Stimulated activated naive B cell treated with anti-CD40 and anti-IgM and Interleukin-4, amounts not matched to agents 10 μg/mL and 1 μg/mL and 100 μg/mL, for 72 hours (primary cell): ENCODE results near the gene ADGRD2.

Source experiments
- ATAC-seq, 2 donors: fragments of 150-1000 bp; cut with Tn5 transposase; replicated peaks; 2 replicates each; pipeline ENCODE4 v1.10.0; 2021; ENCODE audit warnings: moderate library complexity in 1 of 2
- DNase-seq: peaks from one replicate; pipeline ENCODE4 v3.0.0; 2021
- H3K27ac Mint-ChIP-seq: one replicate; pipeline ENCODE4 v1.8.0; 2022; ENCODE audit warnings: mild to moderate bottlenecking, mixed read lengths
- H3K27me3 Mint-ChIP-seq, 2 donors: one replicate each; pipeline ENCODE4 v1.8.0; 2022; ENCODE audit warnings: mixed read lengths in 2 of 2
- H3K36me3 Mint-ChIP-seq, 2 donors: one replicate each; pipeline ENCODE4 v1.8.0; 2022; ENCODE audit warnings: mixed read lengths in 2 of 2, mild to moderate bottlenecking in 1 of 2
- H3K4me1 Mint-ChIP-seq, 2 donors: one replicate each; pipeline ENCODE4 v1.8.0; 2022; ENCODE audit warnings: mixed read lengths in 2 of 2, mild to moderate bottlenecking in 1 of 2
- H3K4me3 Mint-ChIP-seq, 2 donors: one replicate each; pipeline ENCODE4 v1.8.0; 2022; ENCODE audit warnings: mild to moderate bottlenecking in 2 of 2, mixed read lengths in 2 of 2, moderate library complexity in 1 of 2
- H3K9me3 Mint-ChIP-seq, 2 donors: one replicate each; pipeline ENCODE4 v1.8.0; 2022; ENCODE audit warnings: mixed read lengths in 2 of 2, mild to moderate bottlenecking in 1 of 2

The ADGRD2 gene

DNA sequence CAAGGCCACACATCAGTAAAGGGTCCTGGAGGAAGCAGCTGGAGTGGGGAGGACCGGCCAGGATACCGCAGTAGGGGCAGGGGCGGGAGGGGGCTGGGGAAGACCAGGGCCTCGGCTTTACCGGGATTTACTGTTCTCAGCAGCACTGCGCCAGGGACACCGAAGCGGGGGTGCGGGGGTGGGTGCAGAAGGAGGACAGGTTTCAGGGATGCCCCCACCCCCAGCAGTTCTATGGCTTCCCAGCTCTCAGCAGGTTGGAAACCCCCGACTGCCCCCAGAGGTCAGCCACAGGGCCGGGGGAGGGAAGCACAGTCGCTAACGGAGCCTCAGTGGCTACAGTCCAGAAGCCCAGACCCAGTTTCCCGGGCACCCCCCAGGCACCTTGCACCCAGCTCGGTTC is 35.7 kb downstream of the ADGRD2 start:
- H3K27ac Mint-ChIP-seq: no peak overlapping the region
- no peaks in the 10 kb centered on the region for H3K36me3 Mint-ChIP-seq
- H3K4me3 Mint-ChIP-seq: no peak overlapping the region
- H3K4me1 Mint-ChIP-seq: no peaks in the 10 kb centered on the region
- ATAC-seq: no peak
- H3K9me3 Mint-ChIP-seq: peaks cover 3 to 5% of the 10 kb centered on the region in 2 donors
- H3K27me3 Mint-ChIP-seq: peaks cover 22 to 29% of the 10 kb centered on the region in 2 donors
- DNase-seq: no peak

DNA sequence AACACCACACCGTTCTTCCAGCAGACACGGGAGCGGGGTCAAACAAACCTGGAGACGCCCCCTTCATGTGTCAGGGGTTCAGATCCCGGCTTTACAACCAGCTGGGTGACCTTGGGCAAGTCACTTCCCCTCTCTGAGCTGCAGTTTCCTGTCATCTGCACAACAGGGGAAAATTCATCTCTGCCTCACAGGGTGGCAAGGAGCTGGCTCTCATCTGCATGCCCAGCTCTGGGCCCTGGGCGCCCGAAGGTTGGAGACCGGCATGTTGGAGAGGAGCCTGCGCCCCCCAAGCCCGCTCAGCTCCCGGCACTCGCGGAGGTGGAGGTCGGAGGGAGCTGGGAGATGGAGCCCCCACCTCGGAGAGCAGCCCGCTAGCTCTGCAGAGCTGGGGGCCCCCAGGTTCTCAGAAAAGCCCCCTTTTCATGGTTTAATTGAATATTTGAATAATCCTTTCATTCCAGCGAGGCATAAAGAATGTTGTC is 36.6 kb downstream of the ADGRD2 start:
- no peak overlapping the region for H3K4me3 Mint-ChIP-seq
- H3K36me3 Mint-ChIP-seq: no peaks in the 10 kb centered on the region
- no peak for DNase-seq
- ATAC-seq: no peak
- peaks cover 3 to 5% of the 10 kb centered on the region in 2 donors for H3K9me3 Mint-ChIP-seq
- no peak overlapping the region for H3K27ac Mint-ChIP-seq
- H3K4me1 Mint-ChIP-seq: no peaks in the 10 kb centered on the region
- H3K27me3 Mint-ChIP-seq: peaks cover 26 to 29% of the 10 kb centered on the region in 2 donors

DNA sequence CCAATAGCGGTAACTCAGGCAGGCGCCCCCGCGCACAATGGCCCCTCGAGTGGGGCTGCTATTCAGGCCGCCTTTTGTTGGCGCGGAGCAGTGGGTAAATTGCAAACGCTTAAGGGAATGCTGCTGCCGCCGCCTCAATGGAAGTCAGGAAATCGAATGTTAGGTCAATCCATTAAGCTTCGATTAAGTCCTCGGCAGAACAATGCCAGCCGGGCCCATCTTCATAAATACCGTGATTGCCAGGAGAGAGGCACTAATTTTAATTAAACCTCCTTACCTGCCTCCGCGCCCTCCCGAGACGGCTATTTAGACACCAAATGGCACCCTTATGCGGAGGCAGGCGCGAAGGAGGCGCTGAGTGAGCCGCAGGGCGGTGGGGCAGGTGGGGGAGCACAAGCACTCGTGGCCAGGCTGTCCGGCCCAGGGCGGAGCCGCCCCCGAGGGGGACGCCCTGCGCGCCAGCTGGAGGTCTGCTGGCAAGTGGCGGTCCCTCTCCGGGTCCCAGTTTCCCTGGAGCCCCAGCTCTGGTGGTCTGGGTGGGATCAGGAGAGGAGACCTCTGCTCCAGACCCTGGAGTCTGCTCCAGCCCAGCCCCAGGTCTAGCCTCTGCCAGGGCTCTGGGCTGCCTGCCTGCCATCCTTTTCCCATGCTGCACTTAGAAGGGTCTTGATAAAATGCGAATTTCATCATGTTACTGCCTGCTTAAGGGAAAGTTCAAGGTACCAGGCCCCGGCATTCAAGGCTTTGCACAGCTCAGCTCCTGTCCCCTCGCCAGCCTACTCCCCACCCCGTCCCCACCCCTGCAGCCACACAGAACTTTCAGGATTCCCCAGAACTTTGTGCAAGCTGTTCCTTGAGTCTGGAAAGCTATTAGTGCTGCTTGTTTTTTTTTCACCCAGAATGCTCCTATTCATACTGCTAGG is 37.3 kb downstream of the ADGRD2 start:
- ATAC-seq (no peak), DNase-seq (no peak)
- H3K27ac Mint-ChIP-seq: no peak overlapping the region
- no peak overlapping the region for H3K4me3 Mint-ChIP-seq
- peaks cover 26 to 29% of the 10 kb centered on the region in 2 donors for H3K27me3 Mint-ChIP-seq
- H3K36me3 Mint-ChIP-seq: no peaks in the 10 kb centered on the region
- no peaks in the 10 kb centered on the region for H3K4me1 Mint-ChIP-seq
- H3K9me3 Mint-ChIP-seq: peaks cover 3 to 5% of the 10 kb centered on the region in 2 donors

DNA sequence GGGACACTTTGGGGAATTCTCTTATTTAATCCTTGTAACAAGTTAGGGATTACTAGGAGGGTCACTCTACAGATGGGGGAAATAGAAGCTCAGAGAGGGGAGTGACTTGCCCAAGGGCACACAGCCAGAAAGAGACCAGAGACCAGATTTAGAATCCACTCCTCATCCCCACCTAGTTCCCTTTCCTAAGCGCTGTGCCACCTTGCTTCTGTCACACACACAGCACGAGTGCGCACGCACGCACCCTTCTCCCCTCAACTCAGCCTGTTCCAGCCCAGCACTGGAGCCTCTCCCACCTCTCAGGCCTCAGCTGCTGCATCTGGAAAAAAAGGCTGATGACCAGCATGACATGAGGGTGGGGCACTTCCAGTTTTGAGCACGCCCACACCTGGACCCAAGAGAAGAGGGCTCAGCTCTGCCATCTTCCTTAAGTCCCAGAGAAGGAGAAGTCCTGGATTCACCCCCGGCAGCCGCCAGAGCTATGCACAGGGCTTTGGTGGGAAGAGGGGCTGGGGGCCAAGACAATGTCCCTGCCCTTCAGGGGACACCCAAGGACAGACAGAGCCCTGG is 38.5 kb downstream of the ADGRD2 start:
- Mint-ChIP-seq H3K9me3 (peaks cover 0 to under 1% of the 10 kb centered on the region in 2 donors), H3K27ac (no peak overlapping the region), H3K27me3 (peaks cover 18 to 20% of the 10 kb centered on the region in 2 donors), H3K4me3 (no peak overlapping the region), H3K36me3 (no peaks in the 10 kb centered on the region), H3K4me1 (no peaks in the 10 kb centered on the region)
- DNase-seq: no peak
- ATAC-seq: no peak

DNA sequence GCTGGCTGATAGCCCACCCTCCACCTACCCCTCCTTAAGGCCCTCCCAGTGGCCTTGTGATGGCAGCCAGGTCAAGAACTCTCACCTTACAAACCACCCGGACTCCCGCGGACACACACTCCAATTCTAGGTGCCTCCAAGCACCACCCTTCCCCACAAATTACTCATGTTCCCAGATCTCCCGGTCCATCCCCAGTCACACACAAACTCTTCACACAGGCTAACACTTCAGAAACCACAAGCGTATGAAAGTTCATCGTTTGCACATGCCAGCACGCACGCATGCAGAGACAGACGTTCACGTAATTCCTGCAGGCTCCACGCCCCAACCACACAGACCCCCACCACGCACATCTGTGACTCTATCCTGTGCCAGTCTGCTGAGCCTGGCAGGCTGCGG is 39.0 kb downstream of the ADGRD2 start:
- no peaks in the 10 kb centered on the region for H3K4me1 Mint-ChIP-seq
- H3K36me3 Mint-ChIP-seq: no peaks in the 10 kb centered on the region
- peaks cover 17 to 18% of the 10 kb centered on the region in 2 donors for H3K27me3 Mint-ChIP-seq
- no peaks in the 10 kb centered on the region for H3K9me3 Mint-ChIP-seq
- H3K27ac Mint-ChIP-seq: no peak overlapping the region
- DNase-seq (no peak), ATAC-seq (no peak)
- H3K4me3 Mint-ChIP-seq: no peak overlapping the region

DNA sequence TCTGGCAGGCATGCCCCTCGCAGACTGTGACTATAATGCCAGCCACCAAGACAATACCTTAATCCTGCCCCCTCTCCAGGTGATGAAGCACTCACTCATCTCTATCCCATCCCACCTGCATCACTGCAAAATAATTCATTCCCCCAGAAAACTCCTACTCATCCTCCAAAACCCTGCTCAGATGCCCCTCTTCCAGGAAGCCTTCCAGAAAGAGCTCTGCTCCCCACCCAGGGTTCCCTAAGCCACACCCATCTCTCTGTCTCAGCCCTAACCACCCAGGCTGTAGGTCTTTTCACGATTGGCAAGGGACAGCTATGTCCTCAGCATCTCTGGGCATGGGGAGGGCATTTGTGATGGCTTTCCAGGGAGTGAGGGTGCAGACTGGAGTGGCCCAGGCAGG is 39.8 kb downstream of the ADGRD2 start:
- Mint-ChIP-seq H3K36me3 (no peaks in the 10 kb centered on the region), H3K4me1 (no peaks in the 10 kb centered on the region), H3K9me3 (no peaks in the 10 kb centered on the region), H3K27me3 (peaks cover 17 to 18% of the 10 kb centered on the region in 2 donors), H3K27ac (no peak overlapping the region), H3K4me3 (no peak overlapping the region)
- no peak for ATAC-seq
- no peak for DNase-seq

DNA sequence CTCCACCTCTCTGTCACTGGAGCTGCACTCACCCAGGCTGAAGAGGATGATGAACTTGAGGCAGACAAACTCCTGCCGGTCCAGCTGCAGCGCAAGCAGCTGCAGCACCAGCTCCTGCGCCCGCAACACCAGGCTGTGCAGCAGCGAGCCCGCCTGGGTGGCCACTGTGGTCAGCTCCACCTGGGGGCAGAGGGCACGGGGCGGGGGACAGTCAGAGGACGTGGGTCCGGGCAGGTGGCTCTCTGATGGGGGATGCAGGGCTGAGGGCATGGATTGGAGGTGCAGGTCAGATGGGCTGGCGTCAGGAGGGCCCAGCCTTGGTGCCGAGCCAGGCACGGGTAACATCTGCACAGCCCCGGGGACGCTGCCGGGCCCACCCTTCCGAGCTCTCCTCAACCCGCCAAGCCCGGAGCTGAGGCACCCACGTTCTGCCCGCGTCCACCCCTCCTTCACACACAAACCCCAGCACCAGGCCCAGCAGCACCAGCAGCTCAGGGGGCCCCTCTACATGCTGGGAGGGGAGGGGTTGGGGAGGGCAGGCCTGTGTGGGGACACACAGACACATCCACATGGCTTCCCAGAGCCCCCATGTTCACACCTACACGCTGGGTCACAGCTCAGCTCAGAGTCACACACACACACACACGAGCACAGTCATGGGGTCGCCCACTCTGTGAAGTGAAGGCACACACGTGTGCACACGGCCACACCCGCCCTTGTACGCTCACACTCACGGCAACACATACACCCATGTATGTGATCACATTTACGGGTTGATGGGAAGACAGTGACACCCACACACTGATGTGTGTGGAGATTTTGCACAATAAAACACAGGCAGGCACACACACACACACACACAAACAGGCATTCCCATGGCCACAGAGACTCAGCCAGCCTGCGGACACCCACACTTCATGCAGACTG is 41.1 kb downstream of the ADGRD2 start:
- peaks cover 8 to 11% of the 10 kb centered on the region in 2 donors for H3K4me1 Mint-ChIP-seq
- H3K27ac Mint-ChIP-seq: no peak overlapping the region
- H3K36me3 Mint-ChIP-seq: no peaks in the 10 kb centered on the region

DNA sequence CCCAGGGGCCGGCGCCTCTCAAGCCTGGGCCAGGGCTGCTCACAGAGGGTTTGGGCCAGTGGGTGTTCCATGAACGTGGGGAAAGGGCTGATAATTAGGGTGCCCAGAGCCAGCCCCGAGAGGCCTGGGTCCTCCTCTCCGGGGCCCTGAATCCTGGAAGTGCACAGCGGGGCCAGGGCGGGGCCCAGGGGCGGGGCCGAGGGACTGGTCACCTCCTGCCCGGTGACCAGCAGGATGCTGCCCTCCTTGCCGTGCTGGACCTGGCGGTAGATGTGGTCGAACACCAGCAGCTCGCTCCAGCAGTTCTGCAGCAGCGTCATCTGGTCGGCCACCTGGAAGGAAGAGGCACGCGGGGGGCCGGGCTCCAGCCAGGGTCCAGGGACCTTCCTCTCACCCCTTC is 42.6 kb downstream of the ADGRD2 start:
- Mint-ChIP-seq H3K27me3 (peaks cover 11 to 21% of the 10 kb centered on the region in 2 donors), H3K27ac (no peak overlapping the region), H3K36me3 (no peaks in the 10 kb centered on the region), H3K4me1 (peaks cover 9 to 14% of the 10 kb centered on the region in 2 donors), H3K4me3 (no peak overlapping the region), H3K9me3 (no peaks in the 10 kb centered on the region)
- DNase-seq (no peak), ATAC-seq (no peak)

More for the DNA sequence above, 41.1 kb downstream of the ADGRD2 start:
- peaks cover 11 to 21% of the 10 kb centered on the region in 2 donors for H3K27me3 Mint-ChIP-seq
- DNase-seq (no peak), ATAC-seq (no peak)
- H3K9me3 Mint-ChIP-seq: no peaks in the 10 kb centered on the region
- no peak overlapping the region for H3K4me3 Mint-ChIP-seq

DNA sequence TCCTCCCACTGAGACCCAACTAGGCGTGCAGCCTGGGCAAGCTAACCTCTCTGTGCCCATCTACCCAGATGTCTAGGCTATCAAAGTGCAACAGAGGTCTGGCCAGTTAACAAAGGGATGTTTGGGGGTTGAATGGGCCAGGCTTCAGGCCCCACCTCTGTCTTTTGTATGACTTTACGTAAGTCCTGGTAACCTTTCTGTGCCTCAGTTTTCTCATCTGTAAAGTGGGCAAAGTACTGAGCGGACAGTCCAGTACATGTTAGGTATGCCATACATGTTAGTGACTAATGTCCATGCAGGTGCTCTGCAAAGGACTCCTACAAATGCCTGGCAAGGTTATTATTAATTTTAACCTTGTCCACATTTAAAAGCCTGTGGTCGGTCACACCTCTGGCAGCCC is 43.0 kb downstream of the ADGRD2 start:
- Mint-ChIP-seq H3K27ac (no peak overlapping the region), H3K4me3 (no peak overlapping the region), H3K36me3 (no peaks in the 10 kb centered on the region), H3K27me3 (peaks cover 11 to 20% of the 10 kb centered on the region in 2 donors), H3K9me3 (no peaks in the 10 kb centered on the region), H3K4me1 (peaks cover 9 to 14% of the 10 kb centered on the region in 2 donors)
- ATAC-seq: no peak
- DNase-seq: no peak

DNA sequence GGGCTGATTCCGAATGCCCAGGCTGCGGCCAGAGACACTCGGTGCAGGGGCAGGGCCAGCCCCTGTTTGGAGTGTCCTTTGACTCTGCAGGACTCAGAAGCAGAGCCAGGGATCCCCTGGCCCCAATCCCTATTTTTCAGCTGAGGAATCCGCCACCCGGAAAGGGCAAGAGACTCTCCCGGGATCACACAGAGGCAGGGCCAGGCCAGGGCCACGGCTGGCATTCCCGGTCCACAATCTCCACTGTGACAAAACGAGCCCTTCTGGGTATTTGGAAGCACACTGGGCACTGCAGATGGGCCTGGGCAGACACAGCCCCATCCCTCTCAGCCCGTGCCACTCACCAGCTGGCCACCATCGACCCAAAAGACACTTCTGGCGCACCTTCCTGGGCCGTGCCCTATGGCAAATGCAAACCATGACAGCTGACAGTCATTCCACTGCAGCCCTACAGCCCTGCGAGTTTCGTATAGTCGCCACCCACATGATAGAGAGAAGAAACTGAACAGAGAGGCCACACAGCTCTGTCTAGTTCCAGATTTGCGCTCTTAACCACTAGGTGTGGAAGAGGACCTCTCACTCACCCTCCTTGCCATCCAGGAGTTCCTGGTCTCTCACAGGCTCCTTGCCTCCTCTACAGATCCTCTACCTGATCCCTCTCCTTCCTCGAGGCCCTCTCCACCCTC is 43.7 kb downstream of the ADGRD2 start:
- H3K36me3 Mint-ChIP-seq: no peaks in the 10 kb centered on the region
- peak overlapping the region; percentile 11 for H3K27ac Mint-ChIP-seq
- peaks cover 9 to 14% of the 10 kb centered on the region in 2 donors for H3K4me1 Mint-ChIP-seq
- H3K27me3 Mint-ChIP-seq: peaks cover 11 to 16% of the 10 kb centered on the region in 2 donors
- no peaks in the 10 kb centered on the region for H3K9me3 Mint-ChIP-seq
- ATAC-seq: peak in 1 of 2 donors; percentile 60
- H3K4me3 Mint-ChIP-seq: no peak overlapping the region
- DNase-seq: no peak

DNA sequence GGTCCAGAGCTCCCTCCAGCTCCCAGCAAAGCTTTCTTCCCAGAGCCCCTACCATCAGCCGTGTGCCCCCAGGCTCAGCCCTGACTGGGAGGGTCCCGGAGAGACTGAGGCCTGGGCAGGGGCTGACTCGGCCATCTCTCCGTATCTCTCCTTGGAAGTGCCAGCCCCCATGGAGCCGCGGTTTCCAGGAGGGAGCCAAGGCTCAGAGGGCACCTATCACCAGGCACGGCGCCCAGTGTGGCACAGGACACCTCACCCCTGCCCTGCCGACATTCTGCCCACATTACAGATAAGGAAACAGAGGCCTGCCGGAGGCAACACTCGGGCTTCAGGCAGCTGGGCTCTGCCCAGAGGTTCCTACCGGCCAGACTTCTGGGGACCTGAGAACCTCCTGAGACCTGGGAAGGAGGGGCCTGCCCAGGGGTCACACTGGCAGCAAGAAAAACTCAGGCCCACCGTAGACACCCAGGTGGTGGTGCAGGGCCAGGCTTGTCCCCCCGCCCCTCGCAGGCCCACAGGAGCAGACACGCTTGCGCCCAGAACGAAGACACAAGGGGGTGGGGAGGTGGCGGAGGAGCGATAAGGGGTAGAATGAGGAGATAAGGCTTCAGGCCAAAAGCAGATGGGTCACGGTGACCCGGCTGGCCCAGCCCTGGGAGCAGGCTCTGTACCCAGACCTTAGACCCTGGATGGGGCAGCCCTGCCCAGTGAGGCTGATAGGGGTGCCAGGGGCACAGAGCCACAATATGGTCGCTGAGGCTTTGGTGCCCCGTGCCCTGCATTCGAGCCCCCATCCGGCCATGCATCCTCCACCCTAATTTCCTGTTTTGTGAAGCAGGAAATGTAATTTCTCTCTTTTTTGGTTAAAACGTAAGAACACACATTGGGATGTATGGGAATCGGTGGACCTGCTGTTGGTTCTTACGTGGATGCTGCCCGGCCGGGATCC is 45.1 kb downstream of the ADGRD2 start:
- H3K27ac Mint-ChIP-seq: no peak overlapping the region
- peaks cover 7 to 14% of the 10 kb centered on the region in 2 donors for H3K27me3 Mint-ChIP-seq
- H3K36me3 Mint-ChIP-seq: no peaks in the 10 kb centered on the region
- ATAC-seq: no peak
- DNase-seq: no peak
- H3K9me3 Mint-ChIP-seq: no peaks in the 10 kb centered on the region
- peaks cover 17 to 24% of the 10 kb centered on the region in 2 donors for H3K4me1 Mint-ChIP-seq
- no peak overlapping the region for H3K4me3 Mint-ChIP-seq

DNA sequence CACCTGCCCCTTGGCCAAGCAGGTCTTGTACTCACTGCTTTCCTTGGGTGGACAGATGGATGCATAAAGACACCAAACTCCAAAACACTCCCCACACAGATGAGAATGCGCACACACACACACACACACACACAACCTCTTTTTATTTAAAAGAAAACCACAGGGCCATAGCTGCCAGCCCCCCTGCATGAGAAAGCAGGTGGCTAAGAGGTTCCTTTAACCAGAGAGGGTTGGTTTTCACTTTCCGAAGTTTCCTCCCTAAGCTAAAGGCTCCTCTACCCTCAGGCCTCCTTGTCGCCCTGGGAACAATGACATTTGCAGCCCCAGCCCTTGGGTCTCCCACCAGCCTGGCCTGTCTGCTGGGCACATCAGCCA is 45.8 kb downstream of the ADGRD2 start:
- H3K4me3 Mint-ChIP-seq: no peak overlapping the region
- no peaks in the 10 kb centered on the region for H3K9me3 Mint-ChIP-seq
- no peak overlapping the region for H3K27ac Mint-ChIP-seq
- ATAC-seq: no peak
- no peaks in the 10 kb centered on the region for H3K36me3 Mint-ChIP-seq
- peaks cover 22 to 29% of the 10 kb centered on the region in 2 donors for H3K4me1 Mint-ChIP-seq
- H3K27me3 Mint-ChIP-seq: peaks cover 13 to 18% of the 10 kb centered on the region in 2 donors
- no peak for DNase-seq

DNA sequence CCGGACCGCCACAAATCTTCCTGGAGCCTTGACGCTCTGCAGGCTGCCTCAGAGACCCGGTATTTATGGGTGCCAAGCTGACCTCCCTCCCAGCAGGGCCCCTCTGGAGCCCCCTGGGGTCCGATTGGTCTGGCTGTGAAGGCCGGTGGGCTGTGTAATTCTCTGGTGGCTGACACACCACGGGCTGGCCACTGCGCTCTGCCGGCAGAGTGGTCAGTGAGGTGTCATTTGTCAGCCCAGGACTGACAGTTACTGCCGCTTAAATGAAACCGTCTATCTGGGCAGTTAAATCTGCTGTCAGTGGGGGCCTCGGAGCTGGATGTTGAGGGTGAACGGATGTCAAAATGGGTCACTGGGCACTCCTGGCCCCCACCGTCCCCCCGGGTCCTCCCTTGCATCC is 46.2 kb downstream of the ADGRD2 start:
- peaks cover 14 to 18% of the 10 kb centered on the region in 2 donors for H3K27me3 Mint-ChIP-seq
- H3K27ac Mint-ChIP-seq: no peak overlapping the region
- H3K36me3 Mint-ChIP-seq: no peaks in the 10 kb centered on the region
- H3K9me3 Mint-ChIP-seq: no peaks in the 10 kb centered on the region
- ATAC-seq (no peak), DNase-seq (no peak)
- peaks cover 22 to 30% of the 10 kb centered on the region in 2 donors for H3K4me1 Mint-ChIP-seq
- no peak overlapping the region for H3K4me3 Mint-ChIP-seq
